CD4-positive, alpha-beta T cell treated with Interleukin-10 for 1 hour (primary cell): ENCODE data around the gene SLU7.
"Not testable (repeated sequence)": the region's sequence is repeated elsewhere in the genome, so short reads cannot be mapped to it uniquely, and the experiment has no call there.

Experiments used
- DNase-seq: peaks from one replicate; pipeline ENCODE4 v3.0.0-alpha.2; 2020

The SLU7 gene

DNA sequence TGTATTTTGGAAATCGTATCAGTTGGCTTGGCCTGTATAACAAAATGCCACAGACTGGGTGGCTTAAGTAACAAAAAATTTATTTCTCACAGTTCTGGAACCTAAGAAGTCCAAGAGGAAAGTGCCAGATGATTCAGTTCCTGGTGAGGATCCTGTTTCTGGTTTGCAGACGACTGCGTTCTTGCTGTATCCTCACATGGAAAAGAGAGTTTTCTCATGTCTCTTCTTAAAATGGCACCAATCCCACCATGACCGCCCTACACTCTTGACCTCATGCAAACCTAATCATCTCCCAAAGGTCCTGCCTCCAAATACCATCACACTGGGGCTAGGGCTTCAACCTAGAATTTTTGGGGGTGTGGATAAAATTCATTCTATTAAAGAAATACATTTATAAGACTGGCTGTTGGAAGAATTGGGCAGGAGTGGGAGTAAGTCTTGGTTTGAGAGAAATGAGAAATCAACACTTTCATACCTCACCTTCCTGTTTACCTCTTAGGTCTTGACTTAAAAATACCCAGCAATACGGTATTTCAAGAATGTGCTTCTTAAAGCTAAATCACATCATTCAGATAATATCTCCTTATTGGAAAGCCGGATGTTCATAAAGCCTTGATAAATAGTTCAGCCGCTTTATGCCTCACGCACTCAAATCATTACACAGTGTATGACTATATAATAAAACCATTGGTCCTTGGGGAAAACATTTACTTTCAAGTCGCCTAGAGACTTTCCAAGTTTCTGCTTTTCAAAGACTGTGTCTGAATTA is 31.5 kb upstream of the SLU7 start:
- DNase-seq, result no peak

DNA sequence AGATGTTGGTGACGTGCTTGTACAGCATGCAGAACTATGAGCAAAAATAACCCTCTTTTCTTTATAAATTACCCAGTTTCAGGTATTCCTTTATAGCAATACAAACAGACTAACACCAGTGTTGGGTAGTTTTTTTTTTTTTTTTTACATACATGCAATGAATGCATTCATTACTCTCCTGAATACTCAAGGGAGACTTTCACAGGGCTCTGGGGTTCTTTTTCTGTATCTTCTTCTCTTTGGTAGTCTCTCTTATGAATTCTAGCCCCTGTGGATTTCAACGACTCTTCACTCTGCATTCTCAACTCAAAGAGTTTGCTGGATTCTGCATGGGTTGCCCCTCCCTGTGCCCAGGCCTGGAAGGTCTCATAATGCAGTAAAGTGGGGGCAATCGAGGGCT is 30.6 kb upstream of the SLU7 start:
- no peak for DNase-seq

DNA sequence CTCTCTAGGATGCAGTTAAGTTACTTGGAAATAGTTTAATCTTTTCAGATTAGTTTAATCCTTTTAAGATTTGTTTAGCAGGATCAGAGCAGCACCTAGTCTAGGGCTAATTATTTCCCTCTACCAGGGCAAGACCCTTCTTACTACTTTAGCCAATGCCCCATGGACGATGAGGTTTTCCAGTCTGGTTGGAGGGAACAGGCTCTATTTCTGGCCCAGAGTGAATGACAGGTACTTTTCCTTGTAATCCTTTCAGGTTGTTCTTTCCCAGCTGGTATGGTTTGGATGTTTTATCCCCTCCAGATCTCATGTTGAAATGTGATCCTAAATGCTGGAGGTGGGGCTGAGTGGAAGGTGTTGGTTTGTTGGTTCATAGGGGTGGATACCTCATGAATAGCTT is 30.0 kb upstream of the SLU7 start:
- no peak for DNase-seq

DNA sequence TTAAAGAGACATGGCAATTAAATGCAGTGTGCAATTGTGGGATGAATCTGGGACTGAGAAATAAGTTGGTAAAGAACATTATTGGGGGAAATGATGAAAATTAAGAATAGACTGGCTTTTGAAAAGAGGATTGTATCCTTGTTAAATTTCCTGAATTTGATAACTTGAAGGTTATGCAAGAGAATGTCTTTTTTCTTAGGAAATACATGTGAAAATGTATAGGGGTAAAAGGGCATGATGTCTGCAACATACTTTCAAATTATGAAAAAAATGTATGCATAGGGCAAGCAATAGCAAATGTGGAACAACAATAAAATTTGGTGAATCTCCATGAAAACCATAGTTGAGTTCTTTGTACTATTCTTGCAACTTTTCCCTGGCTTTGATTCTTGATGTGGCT is 26.9 kb upstream of the SLU7 start:
- DNase-seq, result no peak

DNA sequence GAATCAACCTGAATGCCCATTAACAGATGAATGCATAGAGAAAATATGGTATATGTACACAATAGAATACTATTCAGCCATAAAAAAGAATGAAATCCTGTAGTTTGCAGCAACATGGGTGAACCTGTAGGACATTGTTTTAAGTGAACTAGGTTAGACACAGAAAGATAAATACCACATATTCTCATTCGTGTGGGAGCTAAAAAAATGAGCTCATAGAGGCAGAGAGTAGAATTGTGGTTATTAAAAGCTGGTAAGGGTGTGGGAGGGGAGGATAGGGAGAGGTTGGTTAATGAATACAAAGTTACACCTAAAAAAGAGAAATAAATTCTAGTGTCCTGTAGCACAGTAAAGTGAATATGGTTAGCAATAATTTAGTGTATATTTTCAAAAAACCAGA is 26.3 kb upstream of the SLU7 start:
- no peak for DNase-seq

DNA sequence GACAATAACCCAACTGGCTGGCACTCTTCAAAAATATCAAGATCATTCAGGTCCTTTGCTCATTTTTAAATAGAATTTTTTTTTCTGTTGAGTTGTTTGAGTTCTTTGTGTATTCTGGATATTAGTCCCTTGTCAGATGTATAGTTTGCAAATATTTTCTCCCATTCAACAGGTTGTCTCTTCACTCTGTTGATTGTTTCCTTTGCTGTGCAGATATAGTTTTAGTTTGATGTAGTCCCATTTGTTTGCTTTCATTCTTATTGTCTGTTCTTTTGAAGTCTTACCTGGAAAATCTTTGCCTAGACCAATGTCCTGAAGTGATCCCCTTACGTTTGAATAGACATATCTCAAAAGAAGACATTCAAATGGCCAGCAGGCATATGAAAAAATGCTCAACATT is 25.5 kb upstream of the SLU7 start:
- DNase-seq, result no peak

DNA sequence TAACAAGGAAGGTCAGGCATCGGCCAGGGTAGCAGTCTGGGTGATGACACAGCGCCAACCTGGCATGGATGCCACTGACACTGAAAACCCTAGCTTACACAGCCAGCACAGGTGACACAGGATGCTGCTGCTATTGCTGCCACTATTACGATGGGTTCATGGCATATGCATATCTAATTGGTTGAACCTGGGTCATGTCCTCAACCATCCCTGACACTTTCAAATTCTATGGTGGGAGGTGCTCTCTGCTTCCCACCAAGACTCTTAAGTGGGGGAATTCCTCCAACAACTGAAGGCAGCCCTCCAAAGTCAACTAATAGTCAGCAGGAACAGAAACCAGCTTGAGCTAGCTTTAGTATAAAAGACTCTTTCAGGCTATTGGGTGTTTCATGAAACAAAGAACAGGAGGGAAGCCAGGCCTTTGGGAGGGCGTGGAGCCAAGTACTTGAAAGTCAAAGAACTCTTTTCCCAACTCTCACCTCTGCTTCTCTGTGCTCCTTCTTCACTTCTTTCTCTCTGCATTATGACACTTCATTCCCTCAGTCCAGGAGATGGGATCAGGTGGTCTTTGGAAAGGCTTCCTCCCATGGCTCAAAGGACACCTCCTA is 24.0 kb upstream of the SLU7 start:
- no peak for DNase-seq

DNA sequence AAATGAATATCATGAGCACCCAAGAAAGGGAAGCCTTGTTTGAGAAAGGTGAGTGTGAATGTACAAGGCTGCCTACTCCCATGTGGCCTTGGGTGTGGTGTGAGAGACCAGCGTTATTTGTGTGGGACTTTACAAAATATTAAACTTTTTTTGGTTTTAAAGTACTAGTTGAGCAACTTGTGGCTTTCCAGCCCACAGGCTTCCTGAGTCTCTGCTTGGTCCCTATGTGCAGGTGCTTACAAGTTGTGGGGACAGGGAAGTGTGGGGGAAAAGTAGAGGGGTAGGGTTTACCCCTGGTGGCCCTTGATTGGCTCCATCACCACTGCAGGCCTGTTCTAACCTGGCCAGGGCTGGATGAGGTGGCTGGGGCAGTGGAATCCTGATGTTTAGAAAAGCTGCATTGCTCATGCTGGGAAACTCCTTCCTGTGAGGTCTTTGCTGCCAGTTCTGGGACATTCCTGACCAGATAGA is 22.5 kb upstream of the SLU7 start:
- no peak for DNase-seq

DNA sequence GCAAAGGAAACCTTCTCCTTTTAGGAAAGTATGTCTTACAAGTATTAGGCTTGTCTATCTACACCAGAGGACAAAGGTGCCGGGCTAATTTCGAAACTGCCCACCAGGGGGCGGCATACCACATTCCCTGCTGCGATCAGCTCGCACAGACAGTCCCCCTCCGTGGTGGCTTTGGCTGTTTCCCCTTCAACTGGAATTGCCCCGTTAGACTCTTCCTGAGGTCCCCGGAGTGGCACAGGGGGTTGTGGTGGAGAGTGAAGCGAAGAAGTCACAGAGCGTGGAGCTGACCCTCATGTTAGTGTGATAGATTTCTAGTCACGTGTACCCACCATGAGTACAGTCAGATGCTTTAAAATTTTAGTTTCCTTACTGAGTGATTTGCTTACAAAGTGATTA is 20.3 kb upstream of the SLU7 start:
- peak; percentile 89 for DNase-seq

DNA sequence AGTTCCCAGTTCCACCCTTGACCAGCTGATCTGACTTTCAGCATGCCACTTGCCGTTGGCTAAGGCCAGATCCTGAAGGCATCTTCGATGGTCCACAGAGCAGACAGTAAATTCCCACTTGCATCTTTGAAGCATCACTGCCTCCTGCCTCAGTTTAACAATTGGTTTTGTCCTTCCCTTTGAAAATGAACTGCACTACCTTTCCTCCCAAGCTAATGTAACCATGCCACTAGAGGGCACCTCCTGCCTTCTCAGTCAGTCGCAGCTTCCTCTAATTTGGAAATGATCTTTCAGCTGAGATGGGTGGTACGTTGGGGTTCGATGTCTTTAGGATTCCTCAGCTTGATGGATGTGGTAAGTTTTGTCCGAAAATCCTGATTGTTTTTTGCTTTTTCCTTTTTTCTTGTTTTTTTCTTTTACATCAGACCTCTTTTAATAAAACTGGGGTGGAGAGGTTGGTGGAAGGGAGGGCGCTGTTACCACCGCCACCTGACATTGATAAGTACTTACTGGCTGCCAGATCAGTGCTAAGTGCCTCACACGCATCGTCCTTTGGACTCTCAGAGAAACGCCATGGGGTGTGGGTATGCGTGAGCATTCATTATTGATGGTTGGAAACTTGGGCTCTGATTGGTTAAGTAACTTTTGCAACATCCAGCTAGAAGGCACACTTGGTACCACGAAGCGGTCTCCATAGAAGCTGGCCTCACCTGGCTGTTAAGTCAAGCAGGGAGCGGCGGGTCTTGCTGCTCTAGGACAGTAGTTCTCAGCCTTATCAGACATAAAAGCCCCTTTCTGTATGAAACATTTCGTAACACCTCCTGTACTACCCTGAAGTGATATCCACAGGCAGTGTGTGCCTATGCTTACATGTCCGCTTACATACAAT is 19.7 kb upstream of the SLU7 start:
- peak; percentile 72 for DNase-seq

DNA sequence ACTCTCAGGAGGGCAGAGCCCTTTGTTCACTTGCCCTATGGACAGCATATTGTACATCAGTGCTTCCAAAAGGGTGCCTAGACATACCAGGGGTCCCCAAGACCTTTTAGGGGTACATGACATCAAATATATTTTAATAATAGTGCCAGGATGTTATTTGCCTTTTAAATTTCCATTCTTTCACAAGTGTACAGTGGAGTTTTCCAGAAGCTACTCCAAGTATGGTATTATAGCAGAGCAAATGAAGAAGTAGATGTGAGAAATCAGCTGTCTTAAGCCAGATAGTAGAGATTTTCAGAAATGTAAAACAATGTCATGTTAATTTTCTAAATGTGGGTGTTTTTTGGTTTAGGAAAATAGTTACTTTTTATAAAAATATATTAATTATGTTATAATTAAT is 18.4 kb upstream of the SLU7 start:
- no peak for DNase-seq

DNA sequence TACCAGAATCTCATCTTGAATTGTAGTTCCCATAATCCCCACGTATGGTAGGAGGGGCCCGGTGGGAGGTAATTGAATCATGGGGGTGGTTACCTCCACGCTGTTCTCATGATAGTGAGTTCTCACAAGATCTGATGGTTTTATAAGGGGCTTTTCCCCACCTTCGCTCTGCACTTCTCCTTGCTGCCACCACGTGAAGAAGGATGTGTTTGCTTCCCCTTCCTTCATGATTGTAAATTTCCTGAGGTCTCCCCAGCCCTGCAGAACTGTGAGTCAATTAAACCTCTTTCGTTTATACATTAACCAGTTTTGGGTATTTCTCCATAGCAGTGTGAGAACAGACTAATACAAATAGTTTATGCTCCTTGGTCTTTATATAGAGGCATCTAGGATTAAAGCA is 17.8 kb upstream of the SLU7 start:
- DNase-seq, result not testable (repeated sequence)

DNA sequence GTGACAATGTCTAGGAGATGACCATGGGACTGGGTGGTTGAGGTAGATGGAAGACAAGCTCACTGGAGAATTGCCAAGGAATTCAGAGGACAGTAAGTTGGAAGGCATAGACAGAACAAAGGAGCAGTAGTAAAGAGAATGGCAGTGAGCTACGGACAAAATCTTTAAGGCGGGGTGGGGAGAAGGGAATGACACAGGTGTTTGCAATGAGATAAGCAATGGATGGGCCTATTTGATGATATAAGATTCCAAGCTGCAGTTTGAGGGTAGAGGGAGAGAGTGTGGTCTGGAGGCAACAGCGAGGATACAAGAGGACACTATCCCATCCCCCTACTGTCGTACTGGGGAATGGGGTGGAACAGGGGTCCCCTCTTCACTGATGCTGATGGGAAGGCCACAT is 17.1 kb upstream of the SLU7 start:
- no peak for DNase-seq

DNA sequence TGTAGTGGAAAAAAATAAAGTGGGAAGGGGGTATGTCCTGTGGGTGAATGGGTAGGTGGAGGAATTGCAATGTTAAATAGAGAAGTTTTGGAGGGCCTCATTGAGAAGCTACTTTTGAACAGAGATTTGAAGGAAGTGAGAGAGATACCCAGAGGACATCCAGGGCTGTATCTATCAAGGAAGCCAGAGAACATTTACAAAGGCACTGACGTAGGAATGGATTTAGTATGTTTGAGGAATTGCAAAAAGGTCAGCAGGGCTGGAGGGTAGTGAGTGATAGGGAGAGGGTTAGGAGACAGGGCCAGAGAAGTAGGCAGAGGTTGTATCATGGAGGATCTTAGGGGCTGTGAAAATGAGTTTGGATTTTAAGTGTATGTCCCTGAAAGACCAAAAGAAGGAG is 16.7 kb upstream of the SLU7 start:
- DNase-seq, result no peak

DNA sequence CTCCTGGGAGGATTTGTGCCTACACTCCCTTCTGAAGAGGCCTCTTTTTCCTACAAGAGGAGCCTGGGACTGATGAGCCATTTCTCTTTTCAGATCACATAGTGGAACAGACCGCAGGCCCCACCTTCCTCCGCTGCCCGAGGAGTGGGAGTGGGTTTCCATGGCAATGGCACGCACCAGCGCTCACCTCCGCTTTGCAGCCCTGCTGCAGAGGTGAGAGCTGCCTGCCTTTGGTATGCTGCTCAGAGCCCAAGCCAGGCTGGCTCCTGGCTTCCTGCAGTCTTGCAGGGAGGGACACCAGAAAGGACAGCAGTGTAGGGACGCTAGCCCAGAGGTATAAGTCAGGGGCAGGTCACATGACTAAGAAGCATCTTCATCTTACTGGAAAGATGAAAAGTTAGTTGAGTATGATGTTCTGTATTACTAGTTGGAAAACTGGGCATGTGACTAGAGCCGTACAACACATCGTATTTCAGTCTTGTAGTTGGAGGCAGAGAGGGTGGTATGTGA is 15.2 kb upstream of the SLU7 start:
- DNase-seq, result no peak

DNA sequence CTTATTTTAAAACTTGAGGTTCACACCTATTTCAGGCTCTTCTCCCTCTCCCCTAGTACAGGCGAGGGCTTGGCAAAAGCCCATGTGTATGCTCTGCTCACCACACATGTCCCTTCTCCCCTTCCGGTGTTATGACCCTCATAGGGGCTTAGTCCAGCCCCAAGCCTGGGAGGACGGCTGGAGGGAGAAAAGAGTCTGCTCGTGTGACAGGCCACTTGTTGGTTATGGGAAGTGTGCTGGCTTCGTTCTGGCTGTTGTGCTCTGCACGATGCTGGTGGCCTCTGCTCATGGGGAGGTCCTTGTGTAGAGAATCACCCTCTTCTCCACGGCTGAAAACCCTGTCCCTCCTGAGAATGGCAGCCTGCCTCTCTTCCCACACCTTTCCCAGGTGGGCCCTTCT is 13.9 kb upstream of the SLU7 start:
- no peak for DNase-seq

DNA sequence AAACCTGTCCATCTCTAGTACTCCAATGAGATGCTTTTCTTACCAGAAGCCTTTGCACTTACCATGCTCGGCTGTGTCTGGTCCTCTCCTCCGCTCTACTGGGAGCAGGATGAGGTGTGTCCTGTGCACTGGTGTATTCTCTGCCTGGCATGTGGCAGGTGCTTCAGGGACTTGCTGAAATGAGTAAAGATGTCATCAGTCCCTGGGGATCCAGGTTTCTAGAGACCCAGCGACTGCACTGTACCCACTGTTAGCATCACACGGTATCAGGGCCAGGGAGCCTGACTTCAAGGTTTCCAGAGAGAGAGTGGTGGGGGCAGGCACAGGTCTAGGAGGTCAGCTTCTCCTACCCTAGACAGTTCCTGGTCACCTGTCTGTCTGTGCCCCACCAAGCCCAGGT is 13.3 kb upstream of the SLU7 start:
- no peak for DNase-seq

DNA sequence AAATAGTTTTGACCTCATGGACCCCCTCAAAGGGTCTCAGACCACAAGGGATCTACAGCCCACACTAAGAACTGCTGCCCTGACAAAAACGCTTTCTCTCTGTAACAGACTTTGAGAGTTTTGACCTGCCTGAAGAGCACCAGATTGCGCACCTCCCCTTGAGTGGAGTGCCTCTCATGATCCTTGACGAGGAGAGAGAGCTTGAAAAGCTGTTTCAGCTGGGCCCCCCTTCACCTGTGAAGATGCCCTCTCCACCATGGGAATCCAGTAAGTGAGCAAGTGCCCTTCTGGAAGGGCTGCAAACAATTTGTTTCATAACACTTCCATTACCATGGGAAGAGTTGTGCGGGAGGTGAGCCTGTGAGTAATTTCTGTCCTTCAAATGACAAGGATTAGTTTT is 8.7 kb upstream of the SLU7 start:
- DNase-seq, result no peak

DNA sequence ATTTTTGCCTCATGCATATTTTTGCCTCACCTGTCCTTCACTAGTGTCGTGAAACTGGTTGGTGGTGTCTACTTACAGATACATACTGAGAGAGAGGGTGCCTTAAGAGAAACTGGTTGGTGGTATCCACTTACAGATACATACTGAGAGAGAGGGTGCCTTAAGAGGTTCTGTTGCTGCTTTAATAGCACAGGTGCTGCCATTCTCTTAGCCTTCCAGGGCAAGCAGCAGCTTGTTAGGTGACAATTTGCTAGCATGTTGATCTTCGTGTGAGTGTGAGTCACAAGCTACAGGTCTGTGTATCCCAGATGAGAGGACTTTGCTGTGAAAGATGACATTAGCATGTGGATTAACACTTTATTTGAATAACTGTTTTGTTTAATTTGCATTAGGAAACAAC is 4.2 kb upstream of the SLU7 start:
- DNase-seq, result no peak

DNA sequence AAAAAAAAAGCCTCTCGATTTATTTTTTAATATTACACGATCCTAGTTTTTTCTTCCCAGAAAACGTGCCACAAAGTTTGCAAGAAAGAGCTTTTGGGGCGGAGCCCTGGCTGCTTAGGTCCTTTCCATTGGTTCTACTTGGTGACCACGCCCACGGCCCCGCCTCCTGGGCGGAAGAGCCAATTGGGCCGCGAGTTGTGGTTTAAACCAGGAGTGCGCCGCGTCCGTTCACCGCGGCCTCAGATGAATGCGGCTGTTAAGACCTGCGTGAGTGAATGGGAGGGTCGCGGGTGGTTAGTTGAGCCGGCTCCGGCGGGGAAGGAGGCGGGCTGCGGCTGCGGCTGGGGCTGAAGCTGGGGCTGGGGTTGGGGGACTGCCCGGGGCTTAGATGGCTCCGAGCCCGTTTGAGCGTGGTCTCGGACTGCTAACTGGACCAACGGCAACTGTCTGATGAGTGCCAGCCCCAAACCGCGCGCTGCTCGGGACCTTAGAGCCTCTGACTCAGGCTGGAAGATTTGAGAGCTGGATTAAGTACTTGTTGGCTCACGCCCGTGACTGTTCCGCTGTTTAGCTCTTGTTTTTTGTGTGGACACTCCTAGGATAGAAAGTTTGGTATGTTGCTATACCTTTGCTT is 2.9 kb upstream of the SLU7 start, which contains the start of gene PTTG1:
TSS of gene PTTG1 (plus strand) at position 231 of the 634 bp plus-strand sequence. CDS start 458 bp downstream, outside the sequence.
- peak; percentile 93 for DNase-seq

DNA sequence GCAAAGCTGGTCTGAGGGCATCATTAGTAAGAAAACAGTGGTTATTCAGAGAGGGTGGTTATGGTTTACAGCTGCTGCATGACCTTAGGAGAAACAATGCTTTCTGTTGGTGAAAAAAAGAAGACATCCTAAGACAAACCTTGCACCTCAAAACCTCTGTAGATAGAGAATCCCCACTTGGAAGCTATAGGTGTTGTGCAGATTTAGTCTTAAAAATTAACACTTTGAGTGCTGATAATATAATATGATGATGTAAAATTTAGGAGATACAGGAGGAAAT is 1.4 kb upstream of the SLU7 start:
- no peak for DNase-seq

DNA sequence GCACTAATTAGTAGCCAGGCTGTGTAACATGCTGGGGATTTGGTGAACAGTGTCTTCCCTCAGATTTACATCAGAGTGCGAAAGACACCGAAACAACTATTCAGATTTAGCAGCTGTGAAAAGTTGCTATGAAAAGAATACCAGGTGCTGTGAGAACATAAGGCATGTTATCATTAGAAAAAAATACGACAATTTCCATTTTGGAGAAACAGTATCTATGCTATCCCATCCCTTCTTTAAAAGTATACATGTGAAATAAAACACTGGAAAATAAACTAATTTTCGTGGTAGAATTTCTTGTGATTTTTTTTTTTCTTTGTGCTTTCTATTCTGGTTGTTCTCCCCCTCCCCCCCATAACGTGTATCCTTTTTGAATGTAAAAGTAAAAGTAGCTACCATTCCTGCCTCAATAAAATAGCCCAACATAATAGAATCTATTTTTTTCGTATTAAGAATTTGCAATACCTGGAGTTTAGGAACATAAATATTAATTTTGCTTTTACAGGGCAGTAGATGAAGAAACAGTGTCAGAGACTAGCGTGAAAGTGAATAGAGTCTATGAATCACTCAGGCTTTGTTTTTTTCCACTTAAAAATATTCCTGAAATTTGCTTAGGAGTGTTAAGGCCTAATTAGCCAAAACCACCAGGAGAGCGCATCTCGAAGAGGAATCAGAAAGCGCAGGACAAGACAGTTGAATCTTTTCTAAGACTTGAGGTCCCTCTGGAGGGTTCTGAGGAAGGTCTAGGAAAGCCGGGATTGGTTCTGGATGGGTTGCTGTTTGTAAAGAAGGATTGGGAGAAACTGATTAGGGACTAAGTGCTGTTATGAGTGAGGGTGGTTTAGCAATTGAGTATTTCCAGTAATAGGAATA is 813 bp upstream of the SLU7 start:
- DNase-seq, result no peak
